Measurements from ENCODE around the gene PIF1.

- TF ChIP-seq FOXM1 (IDR thresholded peaks at IDR 0.05; ENCODE audit: borderline replicate concordance): no peak
- TF ChIP-seq FOXA1 (IDR thresholded peaks at IDR 0.05): no peak
- no peak for TF ChIP-seq PKNOX1 (IDR thresholded peaks at IDR 0.05)
These were observed 44.1 kb downstream of the PIF1 start for GRCh38 chr15:64781299-64781698.
